ENCODE results near the gene HACD3.
"Not testable (repeated sequence)": the region's sequence is repeated elsewhere in the genome, so short reads cannot be mapped to it uniquely, and the experiment has no call there.

HACD3 gene

DNA sequence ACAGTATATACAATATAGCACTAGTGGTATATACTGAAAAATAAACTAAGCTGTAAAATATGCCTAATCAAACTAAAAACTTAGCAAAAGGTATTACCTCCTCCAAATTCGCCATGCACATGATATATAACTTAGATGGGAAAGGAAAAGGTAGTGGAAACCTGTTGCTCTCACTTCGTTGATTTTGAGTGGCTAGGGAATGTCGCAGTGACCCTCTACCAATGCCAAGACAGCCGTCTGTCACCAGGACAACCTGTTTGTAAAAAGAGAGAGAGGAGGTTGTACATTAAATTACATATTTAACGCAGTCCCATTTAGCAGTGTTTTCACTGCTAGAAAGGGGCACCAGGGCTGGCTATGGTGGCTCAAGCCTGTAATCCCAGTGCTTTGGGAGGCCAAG is 69.4 kb downstream of the HACD3 start:
- DNase-seq (ENCODE audit: low read depth in 2 of 2) = no peak

DNA sequence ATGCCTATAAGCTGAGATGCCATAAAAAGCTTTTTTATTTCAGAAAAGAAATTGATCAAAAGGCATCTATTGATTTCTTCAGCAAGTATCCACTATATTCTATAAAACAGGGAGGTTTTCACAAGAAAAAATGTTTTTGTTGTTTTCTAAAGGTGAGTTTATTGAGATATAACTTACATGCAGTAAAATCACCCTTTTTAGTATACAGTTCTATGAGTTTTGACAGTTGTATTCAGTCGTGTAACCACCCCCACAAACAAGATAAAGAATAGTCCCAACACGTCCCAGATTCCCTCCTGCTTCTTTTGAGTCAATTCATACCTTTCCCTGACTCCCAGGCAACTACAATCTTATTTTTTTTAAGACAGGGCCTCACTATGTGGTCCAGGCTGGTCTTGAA is 72.9 kb downstream of the HACD3 start:
- DNase-seq (ENCODE audit: low read depth in 2 of 2) = no peak

DNA sequence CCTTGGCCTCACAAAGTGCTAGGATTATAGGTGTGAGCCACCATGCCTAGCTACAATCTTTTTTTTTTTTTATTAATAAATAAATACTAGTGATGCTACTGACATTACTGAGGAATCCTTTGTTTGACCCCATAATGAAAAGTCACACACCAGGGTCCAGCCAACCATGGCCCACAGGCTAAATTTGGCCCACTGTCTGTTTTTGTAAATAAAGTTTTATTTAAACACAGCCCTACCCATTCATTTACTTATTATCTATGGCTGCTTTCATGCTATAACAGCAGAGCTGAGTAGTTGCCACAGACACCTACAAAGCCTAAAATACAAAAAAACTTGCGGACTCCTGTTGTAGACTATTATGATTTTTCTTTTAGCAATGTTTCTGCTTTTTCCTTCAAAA is 73.3 kb downstream of the HACD3 start:
- no peak for DNase-seq (ENCODE audit: low read depth in 2 of 2)

DNA sequence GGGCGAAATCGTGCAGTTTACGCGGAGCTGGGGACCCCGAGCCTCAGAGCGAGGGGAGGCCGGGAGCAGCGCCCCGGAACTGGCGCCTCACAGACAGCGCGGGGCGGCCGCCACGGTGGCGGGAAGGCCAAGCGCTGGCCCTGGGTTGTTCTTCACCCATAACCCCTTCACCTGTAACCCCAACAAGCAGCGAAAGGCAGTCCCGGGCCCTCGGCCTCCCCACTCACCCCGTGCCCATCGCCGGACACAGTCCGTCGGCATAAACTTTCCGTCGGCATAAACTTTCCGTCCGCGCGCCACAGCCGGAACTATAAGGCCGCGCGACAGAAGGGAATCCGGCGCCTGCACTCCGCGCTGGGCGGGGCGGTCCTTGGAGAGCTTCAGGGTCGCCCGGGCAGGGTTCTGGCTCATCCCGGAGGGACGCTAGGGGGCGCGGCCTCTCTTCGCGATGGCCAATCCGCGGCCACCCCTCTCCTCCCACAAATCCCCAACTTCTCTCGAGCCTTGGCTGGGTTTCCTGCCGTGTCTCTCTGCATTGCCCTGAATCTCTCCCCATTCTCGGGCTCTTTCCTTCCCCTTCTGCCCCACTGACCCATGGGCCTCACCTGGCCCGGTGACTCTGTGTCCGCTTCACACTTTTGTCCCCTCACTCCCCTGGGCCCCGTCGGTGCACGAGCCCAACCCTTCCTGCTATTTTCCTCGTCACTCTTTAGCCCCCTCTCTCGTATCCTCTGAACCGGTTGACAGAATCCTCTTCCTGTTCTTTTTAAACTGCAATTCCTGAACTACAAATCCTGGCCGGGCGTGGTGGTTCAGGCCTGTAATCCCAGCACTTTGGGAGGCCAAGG is 80.8 kb downstream of the HACD3 start, which contains the start of gene INTS14:
Gene INTS14 (minus strand): TSS at position 261 of the 848 bp plus-strand sequence. CDS start 3,751 bp downstream, outside the sequence.
- DNase-seq (ENCODE audit: low read depth in 2 of 2) = peak; percentile 87 to 88

DNA sequence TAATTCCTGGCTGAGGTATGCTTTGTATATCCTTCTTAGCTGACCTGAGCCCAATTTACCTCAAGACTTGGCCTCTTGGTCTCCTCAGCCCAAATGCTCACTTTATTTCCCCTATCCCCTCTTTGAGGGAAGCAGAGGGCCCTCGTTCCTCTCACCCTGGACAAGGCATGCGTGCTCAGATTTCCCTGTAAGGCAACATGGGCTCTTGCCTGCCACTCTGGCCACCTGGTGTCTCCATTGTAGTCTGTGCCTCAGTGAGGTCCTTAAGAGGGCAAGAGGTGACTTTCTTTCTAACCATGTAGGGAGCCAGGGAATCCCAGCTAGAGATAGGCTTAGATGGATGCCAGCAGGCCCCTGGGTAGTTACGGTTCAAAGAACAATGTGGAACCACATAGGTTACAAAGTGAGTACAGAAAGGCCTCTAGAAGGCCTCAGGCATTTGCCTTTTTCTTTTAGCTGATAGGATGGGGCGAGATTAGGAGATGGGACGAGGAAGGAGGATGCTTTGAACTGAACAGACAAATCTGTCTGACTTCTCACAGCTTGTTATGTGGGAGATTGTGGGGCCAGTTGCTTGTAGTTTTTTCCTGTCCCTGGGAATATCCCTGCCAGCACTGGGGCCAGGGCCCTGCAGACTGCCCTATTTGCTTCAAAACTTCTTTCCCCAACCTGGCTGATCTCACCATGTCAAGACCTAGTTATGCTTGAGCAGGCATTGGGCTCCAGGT is 81.8 kb downstream of the HACD3 start:
- DNase-seq (ENCODE audit: low read depth in 2 of 2) = no peak

DNA sequence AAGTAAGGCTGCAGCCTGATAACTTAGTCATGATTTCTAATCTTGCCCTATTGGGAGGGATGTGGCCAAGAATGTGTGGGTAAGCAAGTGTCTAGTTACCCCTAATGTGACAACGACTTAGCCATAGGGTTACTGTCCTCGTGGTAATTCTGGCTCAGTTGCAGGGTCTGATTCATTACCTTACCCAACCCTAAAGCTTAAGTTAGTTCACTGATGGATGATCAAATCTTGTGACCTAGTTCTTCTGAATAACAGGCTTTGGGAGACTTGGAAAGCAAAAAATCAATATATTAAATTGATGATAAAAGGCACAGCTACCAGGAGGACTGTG is 82.3 kb downstream of the HACD3 start:
- no peak for DNase-seq (ENCODE audit: low read depth in 2 of 2)

DNA sequence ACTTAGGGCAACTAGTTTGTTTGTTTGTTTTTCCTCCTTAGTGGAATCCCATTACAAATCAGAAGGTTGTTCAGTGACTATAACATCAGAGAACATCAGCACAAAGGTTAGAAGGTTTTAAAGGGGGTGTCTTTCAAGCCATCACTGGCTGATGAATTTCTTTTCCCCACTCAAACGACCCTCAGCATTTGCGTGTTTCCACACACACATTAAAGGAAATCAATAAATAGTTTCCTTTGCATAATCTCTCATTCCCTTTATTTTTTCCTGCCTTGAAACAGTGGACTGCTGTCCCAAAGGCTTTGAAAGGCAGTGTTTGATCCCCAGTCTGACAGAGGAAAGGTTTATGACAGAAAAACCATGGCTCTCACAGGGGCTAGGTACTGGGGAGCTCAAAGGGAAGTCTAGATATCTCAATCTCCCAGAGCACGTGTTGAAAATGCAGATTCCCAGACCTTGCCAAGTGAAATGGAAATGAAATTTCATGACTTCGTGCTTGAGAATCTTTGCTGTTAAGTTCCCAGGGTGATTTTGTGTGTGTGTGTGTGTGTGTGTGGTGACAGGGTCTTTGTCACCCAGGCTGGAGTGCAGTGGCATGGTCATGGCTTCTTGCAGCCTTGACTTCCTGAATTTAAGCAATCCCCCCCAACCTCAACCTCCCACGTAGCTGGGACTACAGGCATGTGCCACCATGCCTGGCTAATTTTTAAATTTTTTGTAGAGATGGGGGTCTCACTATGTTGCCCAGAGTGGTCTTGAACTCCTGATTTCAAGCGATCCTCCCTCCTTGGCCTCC is 82.9 kb downstream of the HACD3 start:
- no peak for DNase-seq (ENCODE audit: low read depth in 2 of 2)

DNA sequence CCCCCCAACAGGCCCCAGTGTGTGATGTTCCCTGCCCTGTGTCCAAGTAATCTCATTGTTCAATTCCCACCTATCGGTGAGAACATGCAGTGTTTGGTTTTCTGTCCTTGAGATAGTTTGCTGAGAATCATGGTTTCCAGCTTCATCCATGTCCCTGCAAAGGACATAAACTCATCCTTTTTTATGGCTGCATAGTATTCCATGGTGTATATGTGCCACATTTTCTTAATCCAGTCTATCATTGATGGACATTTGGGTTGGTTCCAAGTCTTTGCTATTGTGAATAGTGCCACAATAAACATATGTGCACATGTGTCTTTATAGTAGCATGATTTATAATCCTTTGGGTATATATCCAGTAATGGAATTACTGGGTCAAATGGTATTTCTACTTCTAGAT is 85.6 kb downstream of the HACD3 start:
- DNase-seq (ENCODE audit: low read depth in 2 of 2) = not testable (repeated sequence)

DNA sequence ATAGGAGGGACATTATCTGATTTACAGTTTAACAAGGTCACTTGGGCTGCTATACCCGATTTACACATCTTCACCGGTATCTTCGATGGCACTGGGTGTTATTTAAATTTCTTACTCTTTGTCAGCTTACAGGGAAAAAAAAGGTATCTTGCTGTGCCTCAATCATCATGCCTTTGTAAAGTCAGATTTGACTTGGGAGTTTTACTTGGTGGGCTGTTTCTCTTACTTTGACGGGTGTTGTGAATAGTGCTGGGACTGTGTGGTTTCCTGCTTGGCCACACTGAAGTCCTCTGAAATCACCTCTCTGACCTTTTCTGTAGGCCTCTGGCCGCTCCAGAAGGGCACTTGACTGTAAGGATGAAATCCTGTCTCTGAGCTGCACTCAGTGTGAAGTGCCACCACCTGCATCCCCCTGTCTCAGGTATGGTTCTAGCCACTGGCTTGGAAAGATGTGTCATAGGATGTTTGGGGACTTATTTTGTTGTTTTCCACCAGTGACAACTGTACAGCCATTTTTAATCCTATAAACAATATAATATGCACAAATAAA is 88.4 kb downstream of the HACD3 start:
- no peak for DNase-seq (ENCODE audit: low read depth in 2 of 2)

DNA sequence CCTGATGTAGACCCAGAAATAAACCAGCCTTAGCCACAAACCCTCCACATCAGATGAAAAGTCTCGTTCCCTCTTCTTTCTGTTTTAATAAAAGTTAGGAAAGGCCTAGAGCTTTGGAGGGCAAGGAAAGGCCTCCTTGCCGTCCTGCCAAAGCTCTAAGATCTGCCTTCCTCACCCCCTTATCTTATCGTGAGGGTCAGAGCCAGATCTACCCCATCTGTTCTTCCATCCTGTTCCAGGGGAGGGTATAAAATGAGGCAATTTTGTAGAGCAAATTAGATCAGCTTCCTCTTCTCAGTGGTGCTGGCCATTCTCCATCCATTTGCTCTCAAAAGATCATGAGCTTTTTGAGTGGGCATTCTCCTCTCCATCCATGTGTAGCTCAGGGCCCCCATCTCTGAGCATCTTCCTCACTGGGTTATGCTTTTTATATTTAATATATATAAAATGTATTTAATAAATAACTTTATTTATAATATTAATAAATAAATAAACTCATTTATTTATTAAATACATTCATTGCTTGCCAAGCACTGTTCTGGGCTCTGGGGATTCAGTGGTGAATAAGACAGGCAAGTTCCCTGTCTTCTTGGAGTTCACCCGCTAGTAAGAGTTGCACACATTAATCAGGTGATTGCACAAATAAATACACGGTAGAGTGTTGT is 89.5 kb downstream of the HACD3 start:
- no peak for DNase-seq (ENCODE audit: low read depth in 2 of 2)

DNA sequence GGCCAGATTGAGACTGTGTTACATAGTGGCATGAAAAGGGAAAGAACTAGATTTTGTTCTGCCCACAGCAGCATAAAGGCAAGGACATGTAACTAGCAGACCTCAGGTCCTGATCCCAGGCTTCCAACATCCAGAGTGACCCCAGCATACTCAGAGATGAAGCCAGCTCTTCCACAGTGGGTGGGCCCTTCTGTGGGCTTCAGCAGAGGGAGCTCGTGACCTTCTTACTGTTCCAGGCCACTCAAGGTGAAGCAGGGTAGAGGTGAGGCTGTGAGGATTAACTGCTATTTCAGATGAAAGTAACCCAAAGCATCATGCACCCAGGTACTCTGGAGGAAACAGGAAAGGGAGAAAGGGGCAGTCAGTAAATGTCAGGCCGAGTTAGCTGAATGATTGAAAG is 90.6 kb downstream of the HACD3 start:
- DNase-seq (ENCODE audit: low read depth in 2 of 2) = no peak

DNA sequence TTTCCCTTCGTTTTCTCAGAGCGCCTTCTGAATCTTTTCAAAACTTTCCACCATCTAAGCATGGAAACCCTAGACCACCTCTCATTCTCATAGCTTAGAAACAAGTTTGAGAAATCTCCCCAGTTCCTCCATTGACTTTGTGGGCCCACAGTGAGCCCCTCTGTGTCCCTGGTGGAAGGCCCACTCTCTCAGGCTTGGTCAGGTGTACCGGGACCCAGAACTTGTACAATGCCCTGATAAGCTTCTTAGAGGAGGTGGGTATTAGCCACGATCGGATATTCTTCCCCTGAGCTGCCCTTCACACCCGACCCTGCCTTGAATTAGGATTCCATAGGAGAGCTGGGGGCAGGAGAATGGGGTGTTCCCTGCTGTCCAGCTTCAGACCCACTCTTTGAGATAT is 91.4 kb downstream of the HACD3 start, which contains the start of gene SLC24A1:
Gene SLC24A1 (plus strand): TSS at position 301 of the 400 bp plus-strand sequence. CDS start 2,143 bp downstream, outside the sequence.
- no peak for DNase-seq (ENCODE audit: low read depth in 2 of 2)

DNA sequence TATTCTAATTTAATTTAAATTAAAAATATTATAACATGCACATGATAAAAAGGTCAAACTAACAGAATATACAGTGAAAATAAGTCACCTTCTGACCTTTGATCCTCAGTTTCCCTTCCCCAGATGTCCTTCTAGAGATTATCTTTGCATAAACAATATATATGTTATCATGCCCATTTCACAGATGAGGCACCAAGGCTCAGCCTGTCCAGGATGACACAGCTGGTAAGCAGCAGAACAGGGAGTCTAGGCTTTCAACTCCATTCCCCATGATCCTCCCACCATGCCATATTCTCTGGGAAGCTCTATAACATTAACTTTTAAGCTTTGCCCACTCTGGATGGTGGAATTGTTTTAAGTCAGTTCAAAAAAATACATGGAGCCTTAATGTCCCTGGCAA is 92.8 kb downstream of the HACD3 start:
- DNase-seq (ENCODE audit: low read depth in 2 of 2) = no peak

DNA sequence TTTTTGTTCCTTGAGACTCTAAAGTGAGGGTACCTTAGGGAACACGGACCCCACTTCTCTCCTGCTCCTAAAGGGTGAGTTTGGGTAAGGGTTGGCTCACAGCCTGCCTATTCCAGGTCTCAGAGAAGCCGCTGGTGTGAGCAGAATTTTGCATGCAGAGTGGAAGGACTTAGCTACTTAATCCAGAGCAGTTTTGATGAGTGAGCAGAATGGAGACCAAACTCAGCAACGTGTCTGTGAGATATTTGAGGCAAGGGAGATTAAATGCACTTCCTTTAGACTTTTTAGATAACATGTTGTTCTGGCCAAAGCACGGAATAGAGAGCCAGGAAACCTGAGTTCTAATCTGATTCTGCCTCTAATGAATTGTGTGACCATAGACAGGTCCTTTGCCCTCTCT is 96.6 kb downstream of the HACD3 start:
- DNase-seq (ENCODE audit: low read depth in 2 of 2) = no peak
